Measurements from ENCODE around the gene PCSK4.

GRCh38 chr19:1533510-1534150 lies 43.5 kb upstream of the PCSK4 start:
- TF ChIP-seq, protein P1, sequence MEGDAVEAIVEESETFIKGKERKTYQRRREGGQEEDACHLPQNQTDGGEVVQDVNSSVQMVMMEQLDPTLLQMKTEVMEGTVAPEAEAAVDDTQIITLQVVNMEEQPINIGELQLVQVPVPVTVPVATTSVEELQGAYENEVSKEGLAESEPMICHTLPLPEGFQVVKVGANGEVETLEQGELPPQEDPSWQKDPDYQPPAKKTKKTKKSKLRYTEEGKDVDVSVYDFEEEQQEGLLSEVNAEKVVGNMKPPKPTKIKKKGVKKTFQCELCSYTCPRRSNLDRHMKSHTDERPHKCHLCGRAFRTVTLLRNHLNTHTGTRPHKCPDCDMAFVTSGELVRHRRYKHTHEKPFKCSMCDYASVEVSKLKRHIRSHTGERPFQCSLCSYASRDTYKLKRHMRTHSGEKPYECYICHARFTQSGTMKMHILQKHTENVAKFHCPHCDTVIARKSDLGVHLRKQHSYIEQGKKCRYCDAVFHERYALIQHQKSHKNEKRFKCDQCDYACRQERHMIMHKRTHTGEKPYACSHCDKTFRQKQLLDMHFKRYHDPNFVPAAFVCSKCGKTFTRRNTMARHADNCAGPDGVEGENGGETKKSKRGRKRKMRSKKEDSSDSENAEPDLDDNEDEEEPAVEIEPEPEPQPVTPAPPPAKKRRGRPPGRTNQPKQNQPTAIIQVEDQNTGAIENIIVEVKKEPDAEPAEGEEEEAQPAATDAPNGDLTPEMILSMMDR (IDR thresholded peaks at IDR 0.05 in 2 of 3, conservative IDR thresholded peaks at IDR 0.05 in 1 of 3; ENCODE audit: control insufficient read depth in 2 of 3, extremely low read depth in 1 of 3, insufficient read depth in 1 of 3, low read depth in 3 of 3, low read length in 3 of 3), result no peak
- TF ChIP-seq SRF (IDR thresholded peaks at IDR 0.05; ENCODE audit: low read depth in 2 of 2, low read length in 2 of 2) (no peak), USF2 (IDR thresholded peaks at IDR 0.05; ENCODE audit: borderline replicate concordance, low read depth, low read length) (no peak), JUNB (IDR thresholded peaks at IDR 0.05) (no peak), CHD2 (IDR thresholded peaks at IDR 0.05; ENCODE audit: borderline replicate concordance, low read depth, low read length) (no peak), IKZF1 (conservative IDR thresholded peaks at IDR 0.05) (no peak), ATF7 (IDR thresholded peaks at IDR 0.05; ENCODE audit: low read depth) (no peak), ZBED1 (IDR thresholded peaks at IDR 0.05; ENCODE audit: borderline replicate concordance) (no peak), RAD21 (IDR thresholded peaks at IDR 0.05; ENCODE audit: insufficient read depth, low read depth, low read length) (no peak)

Data from GM12878 (cell line).